HEK293 (cell line): ENCODE measurements around the gene PDGFB.

Experiments
- CTCF ChIA-PET: fragments of 350-600 bp; formaldehyde crosslinking; extraction: SDS; loops from one replicate; lab custom pipeline; 2021; ENCODE audit warnings: antibody characterized with exemption; lab: Yijun Ruan, JAX
- POLR2A ChIA-PET: fragments of 300-600 bp; formaldehyde crosslinking; extraction: SDS; loops from one replicate; lab custom pipeline; 2020; ENCODE audit warnings: antibody characterized with exemption, inconsistent platforms; lab: Yijun Ruan, JAX
- H3K27ac ChIP-seq: fragments of 200-500 bp; sonication (Bioruptor generic); 2 replicates; pipeline ENCODE4 v1.5.1; 2014; ENCODE audit warnings: low read depth, low read length, control low read depth, inconsistent platforms; ENCODE audit errors: extremely low read depth
- H3K36me3 ChIP-seq, 2 experiments: fragments of 200-500 bp in 1 of 2; sonication (Bioruptor generic) in 1 of 2; 1 replicate in 1 of 2; 2 replicates in 1 of 2; pipeline ENCODE4 v1.5.1; 2014 to 2017; ENCODE audit warnings: inconsistent platforms in 2 of 2, low read length in 2 of 2; ENCODE audit not compliant: control insufficient read depth in 2 of 2, insufficient read depth in 1 of 2
- H3K4me1 ChIP-seq: fragments of 200-500 bp; sonication (Bioruptor generic); 2 replicates; pipeline ENCODE4 v1.5.1; 2014; ENCODE audit warnings: mild to moderate bottlenecking, low read length, inconsistent platforms; ENCODE audit not compliant: control insufficient read depth, insufficient read depth
- H3K4me3 ChIP-seq: 2 replicates; pipeline ENCODE4 v1.5.1; 2011; ENCODE audit warnings: low read depth, mild to moderate bottlenecking, control low read depth, low read length, moderate library complexity
- H3K9me3 ChIP-seq: fragments of 200-500 bp; sonication (Bioruptor generic); 2 replicates; pipeline ENCODE4 v1.5.1; 2014; ENCODE audit warnings: low read depth, low read length, inconsistent platforms; ENCODE audit not compliant: control insufficient read depth, insufficient read depth
- BCL11A ChIP-seq: fragments of 450-650 bp; formaldehyde crosslinking; IDR thresholded peaks from 2 replicates; pipeline ENCODE4 v1.5.1; 2016; ENCODE audit warnings: low read depth, missing biosample characterization, missing genetic modification characterization
- KLF1 ChIP-seq: fragments of 450-650 bp; formaldehyde crosslinking; IDR thresholded peaks from 2 replicates; pipeline ENCODE4 v1.5.1; 2016; ENCODE audit warnings: missing biosample characterization, missing genetic modification characterization
- KLF8 ChIP-seq: fragments of 450-650 bp; formaldehyde crosslinking; IDR thresholded peaks from 2 replicates; pipeline ENCODE4 v1.5.1; 2016; ENCODE audit warnings: missing biosample characterization, missing genetic modification characterization
- KLF9 ChIP-seq: fragments of 450-650 bp; formaldehyde crosslinking; IDR thresholded peaks from 2 replicates; pipeline ENCODE4 v1.5.1; 2016; ENCODE audit warnings: missing biosample characterization, missing genetic modification characterization, low read depth
- PATZ1 ChIP-seq: fragments of 450-650 bp; formaldehyde crosslinking; IDR thresholded peaks from 2 replicates; pipeline ENCODE4 v1.5.1; 2016; ENCODE audit warnings: missing biosample characterization, missing genetic modification characterization
- SETDB1 ChIP-seq: IDR thresholded peaks from one replicate; pipeline ENCODE4 v1.6.1; 2017; ENCODE audit warnings: mild to moderate bottlenecking, low read length, moderate library complexity, mixed read lengths; ENCODE audit not compliant: insufficient read length
- YY1 ChIP-seq: fragments of 450-650 bp; formaldehyde crosslinking; IDR thresholded peaks from 2 replicates; pipeline ENCODE4 v1.5.1; 2018; ENCODE audit warnings: missing biosample characterization, missing genetic modification characterization
- YY2 ChIP-seq: fragments of 450-650 bp; formaldehyde crosslinking; IDR thresholded peaks from 2 replicates; pipeline ENCODE4 v1.5.1; 2016; ENCODE audit warnings: missing biosample characterization, missing genetic modification characterization
- ZBTB20 ChIP-seq: fragments of 450-650 bp; formaldehyde crosslinking; IDR thresholded peaks from 2 replicates; pipeline ENCODE4 v1.5.1; 2016; ENCODE audit warnings: missing biosample characterization, missing genetic modification characterization
- ZBTB48 ChIP-seq: fragments of 450-650 bp; formaldehyde crosslinking; IDR thresholded peaks from 2 replicates; pipeline ENCODE4 v1.5.1; 2016; ENCODE audit warnings: missing biosample characterization, missing genetic modification characterization
- ZBTB6 ChIP-seq: fragments of 450-650 bp; formaldehyde crosslinking; IDR thresholded peaks from 2 replicates; pipeline ENCODE4 v1.5.1; 2017; ENCODE audit warnings: missing biosample characterization, missing genetic modification characterization
- ZBTB8A ChIP-seq: fragments of 450-650 bp; formaldehyde crosslinking; IDR thresholded peaks from 2 replicates; pipeline ENCODE4 v1.5.1; 2016; ENCODE audit warnings: missing biosample characterization, missing genetic modification characterization
- ZFP37 ChIP-seq: fragments of 450-650 bp; formaldehyde crosslinking; IDR thresholded peaks from 2 replicates; pipeline ENCODE4 v1.5.1; 2016; ENCODE audit warnings: missing biosample characterization, missing genetic modification characterization
- ZFP41 ChIP-seq: fragments of 450-650 bp; formaldehyde crosslinking; IDR thresholded peaks from 2 replicates; pipeline ENCODE4 v1.5.1; 2016; ENCODE audit warnings: missing biosample characterization, missing genetic modification characterization, borderline replicate concordance
- ZNF138 ChIP-seq: fragments of 450-650 bp; formaldehyde crosslinking; IDR thresholded peaks from 2 replicates; pipeline ENCODE4 v1.5.1; 2016; ENCODE audit warnings: missing biosample characterization, missing genetic modification characterization, borderline replicate concordance
- ZNF221 ChIP-seq: fragments of 450-650 bp; formaldehyde crosslinking; IDR thresholded peaks from 2 replicates; pipeline ENCODE4 v1.5.1; 2017; ENCODE audit warnings: missing biosample characterization, missing genetic modification characterization, borderline replicate concordance
- ZNF23 ChIP-seq: fragments of 450-650 bp; formaldehyde crosslinking; IDR thresholded peaks from 2 replicates; pipeline ENCODE4 v1.5.1; 2016; ENCODE audit warnings: missing biosample characterization, missing genetic modification characterization, borderline replicate concordance
- ZNF335 ChIP-seq: fragments of 450-650 bp; formaldehyde crosslinking; conservative IDR thresholded peaks from 2 replicates; pipeline ENCODE4 v1.5.1; 2016; ENCODE audit warnings: missing biosample characterization, missing genetic modification characterization
- ZNF341 ChIP-seq: fragments of 450-650 bp; formaldehyde crosslinking; IDR thresholded peaks from 2 replicates; pipeline ENCODE4; 2016; ENCODE audit warnings: low read depth, missing biosample characterization, missing genetic modification characterization
- ZNF366 ChIP-seq: fragments of 450-650 bp; formaldehyde crosslinking; conservative IDR thresholded peaks from 2 replicates; pipeline ENCODE4 v1.5.1; 2016; ENCODE audit warnings: missing biosample characterization, missing genetic modification characterization
- ZNF391 ChIP-seq: fragments of 450-650 bp; formaldehyde crosslinking; IDR thresholded peaks from 2 replicates; pipeline ENCODE4 v1.5.1; 2016; ENCODE audit warnings: low read depth, missing biosample characterization, missing genetic modification characterization, borderline replicate concordance
- ZNF510 ChIP-seq: fragments of 450-650 bp; formaldehyde crosslinking; IDR thresholded peaks from 2 replicates; pipeline ENCODE4 v1.5.1; 2018; ENCODE audit warnings: mild to moderate bottlenecking, missing genetic modification characterization, missing biosample characterization; ENCODE audit not compliant: insufficient replicate concordance
- ZNF529 ChIP-seq: fragments of 450-650 bp; formaldehyde crosslinking; IDR thresholded peaks from 2 replicates; pipeline ENCODE4 v1.5.1; 2017; ENCODE audit warnings: missing genetic modification characterization, missing biosample characterization; ENCODE audit not compliant: insufficient replicate concordance
- ZNF561 ChIP-seq: fragments of 450-650 bp; IDR thresholded peaks from 2 replicates; pipeline ENCODE4 v1.5.1; 2018; ENCODE audit warnings: missing biosample characterization, missing genetic modification characterization, borderline replicate concordance
- ZNF600 ChIP-seq: fragments of 450-650 bp; formaldehyde crosslinking; IDR thresholded peaks from 2 replicates; pipeline ENCODE4 v1.5.1; 2016; ENCODE audit warnings: missing biosample characterization, missing genetic modification characterization
- ZNF670 ChIP-seq: fragments of 450-650 bp; formaldehyde crosslinking; IDR thresholded peaks from 2 replicates; pipeline ENCODE4 v1.5.1; 2016; ENCODE audit warnings: missing biosample characterization, missing genetic modification characterization, low read depth
- ZNF791 ChIP-seq: fragments of 450-650 bp; formaldehyde crosslinking; IDR thresholded peaks from 2 replicates; pipeline ENCODE4 v1.5.1; 2016; ENCODE audit warnings: missing biosample characterization, missing genetic modification characterization
- ZNF837 ChIP-seq: fragments of 450-650 bp; formaldehyde crosslinking; IDR thresholded peaks from 2 replicates; pipeline ENCODE4 v1.5.1; 2016; ENCODE audit warnings: missing biosample characterization, missing genetic modification characterization
- TF ChIP-seq, protein P1 (sequence below): fragments of 450-650 bp; formaldehyde crosslinking; IDR thresholded peaks from 2 replicates; pipeline ENCODE4 v1.5.1; 2016; ENCODE audit warnings: missing biosample characterization, missing genetic modification characterization
- TF ChIP-seq, protein P2 (sequence below): fragments of 450-650 bp; formaldehyde crosslinking; optimal IDR thresholded peaks from 2 replicates; pipeline ENCODE3; 2016; ENCODE audit warnings: missing biosample characterization, mild to moderate bottlenecking, missing genetic modification characterization
- TF ChIP-seq, protein P3 (sequence below): fragments of 450-650 bp; formaldehyde crosslinking; IDR thresholded peaks from 2 replicates; pipeline ENCODE4 v1.5.1; 2016; ENCODE audit warnings: missing biosample characterization, missing genetic modification characterization

PDGFB gene

GRCh38 chr22:39243439-39244135 lies 1.2 kb downstream of the PDGFB start:
- no peaks in the 10 kb centered on the region for H3K36me3 ChIP-seq
- ChIA-PET POLR2A (interaction anchor here (1.0 to 5.4 kb wide), 8 partner anchors 10 to 90 kb away, joined by 3 to 26 read pairs (median 4); partner anchors contain the start of gene RPL3), CTCF (interaction anchor here (0.6 to 2.4 kb wide), 5 partner anchors 16 to 193 kb away, joined by 3 to 12 read pairs (median 6); no protein-coding TSS in a partner anchor)
- H3K9me3 ChIP-seq = no peaks in the 10 kb centered on the region
- TF ChIP-seq KLF8 (tag by site-specific recombination) (peak; percentile 49; the same call in 1 of the 2 replicates), ZNF600 (peak; percentile 83; the same call in 1 of the 2 replicates), PATZ1 (tag by site-specific recombination) (0 out of 2 replicates have a peak, but pooled peaks have one; percentile 66), ZFP37 (tag by site-specific recombination) (no peak), ZNF366 (0 out of 2 replicates have a peak, but pooled peaks have one; percentile 49), ZNF510 (tag by site-specific recombination) (no peak), ZNF23 (tag by site-specific recombination) (no peak), ZNF138 (no peak), ZBTB48 (tag by site-specific recombination) (peak; percentile 63; the same call in 1 of the 2 replicates), ZBTB6 (tag by site-specific recombination) (no peak), ZNF561 (tag by site-specific recombination) (no peak), ZNF335 (tag by site-specific recombination) (0 out of 2 replicates have a peak, but pooled peaks have one; percentile 16), ZFP41 (no peak), KLF9 (tag by site-specific recombination) (0 out of 2 replicates have a peak, but pooled peaks have one; percentile 2), ZNF837 (tag by site-specific recombination) (no peak), YY1 (tag by site-specific recombination) (no peak), ZBTB20 (peak; percentile 97), ZNF529 (tag by site-specific recombination) (no peak), ZNF670 (no peak), ZNF221 (tag by site-specific recombination) (no peak), ZNF391 (tag by site-specific recombination) (no peak), YY2 (tag by site-specific recombination) (no peak), KLF1 (tag by site-specific recombination) (0 out of 2 replicates have a peak, but pooled peaks have one; percentile 12), ZNF791 (no peak), SETDB1 (no peak), ZBTB8A (peak; percentile 80), ZNF341 (peak; percentile 92), BCL11A (tag by site-specific recombination) (peak; percentile 18; the same call in 1 of the 2 replicates)
- TF ChIP-seq, protein P1, sequence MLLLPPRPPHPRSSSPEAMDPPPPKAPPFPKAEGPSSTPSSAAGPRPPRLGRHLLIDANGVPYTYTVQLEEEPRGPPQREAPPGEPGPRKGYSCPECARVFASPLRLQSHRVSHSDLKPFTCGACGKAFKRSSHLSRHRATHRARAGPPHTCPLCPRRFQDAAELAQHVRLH (tag by site-specific recombination) = no peak
- TF ChIP-seq, protein P2, sequence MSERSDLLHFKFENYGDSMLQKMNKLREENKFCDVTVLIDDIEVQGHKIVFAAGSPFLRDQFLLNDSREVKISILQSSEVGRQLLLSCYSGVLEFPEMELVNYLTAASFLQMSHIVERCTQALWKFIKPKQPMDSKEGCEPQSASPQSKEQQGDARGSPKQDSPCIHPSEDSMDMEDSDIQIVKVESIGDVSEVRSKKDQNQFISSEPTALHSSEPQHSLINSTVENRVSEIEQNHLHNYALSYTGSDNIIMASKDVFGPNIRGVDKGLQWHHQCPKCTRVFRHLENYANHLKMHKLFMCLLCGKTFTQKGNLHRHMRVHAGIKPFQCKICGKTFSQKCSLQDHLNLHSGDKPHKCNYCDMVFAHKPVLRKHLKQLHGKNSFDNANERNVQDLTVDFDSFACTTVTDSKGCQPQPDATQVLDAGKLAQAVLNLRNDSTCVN (tag by site-specific recombination) = peak; percentile 56
- TF ChIP-seq, protein P3, sequence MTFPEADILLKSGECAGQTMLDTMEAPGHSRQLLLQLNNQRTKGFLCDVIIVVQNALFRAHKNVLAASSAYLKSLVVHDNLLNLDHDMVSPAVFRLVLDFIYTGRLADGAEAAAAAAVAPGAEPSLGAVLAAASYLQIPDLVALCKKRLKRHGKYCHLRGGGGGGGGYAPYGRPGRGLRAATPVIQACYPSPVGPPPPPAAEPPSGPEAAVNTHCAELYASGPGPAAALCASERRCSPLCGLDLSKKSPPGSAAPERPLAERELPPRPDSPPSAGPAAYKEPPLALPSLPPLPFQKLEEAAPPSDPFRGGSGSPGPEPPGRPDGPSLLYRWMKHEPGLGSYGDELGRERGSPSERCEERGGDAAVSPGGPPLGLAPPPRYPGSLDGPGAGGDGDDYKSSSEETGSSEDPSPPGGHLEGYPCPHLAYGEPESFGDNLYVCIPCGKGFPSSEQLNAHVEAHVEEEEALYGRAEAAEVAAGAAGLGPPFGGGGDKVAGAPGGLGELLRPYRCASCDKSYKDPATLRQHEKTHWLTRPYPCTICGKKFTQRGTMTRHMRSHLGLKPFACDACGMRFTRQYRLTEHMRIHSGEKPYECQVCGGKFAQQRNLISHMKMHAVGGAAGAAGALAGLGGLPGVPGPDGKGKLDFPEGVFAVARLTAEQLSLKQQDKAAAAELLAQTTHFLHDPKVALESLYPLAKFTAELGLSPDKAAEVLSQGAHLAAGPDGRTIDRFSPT (tag by site-specific recombination) = peak; percentile 2; the same call in 1 of the 2 replicates
- peaks cover 17% of the 10 kb centered on the region for H3K4me1 ChIP-seq
- H3K4me3 ChIP-seq = peak overlapping the region; percentile 54
- peak overlapping the region; percentile 52; the same call in 1 of the 2 replicates for H3K27ac ChIP-seq
